ENCODE results near the gene GRM5.
"Not testable (repeated sequence)": the region's sequence is repeated elsewhere in the genome, so short reads cannot be mapped to it uniquely, and the experiment has no call there.

- TF ChIP-seq CTCF (IDR thresholded peaks at IDR 0.05); POLR2A (IDR thresholded peaks at IDR 0.05); POLR2AphosphoS5 (IDR thresholded peaks at IDR 0.05; ENCODE audit: insufficient read depth in 1 of 2, low read depth in 1 of 2): not testable (repeated sequence)
These were observed 3.9 kb downstream of the GRM5 start for GRCh38 chr11:89061839-89062238.

Data from vagina (tissue), 2 donors.